Measurements from ENCODE around the gene LTO1.
"Not testable (repeated sequence)": the region's sequence is repeated elsewhere in the genome, so short reads cannot be mapped to it uniquely, and the experiment has no call there.

The LTO1 gene

DNA sequence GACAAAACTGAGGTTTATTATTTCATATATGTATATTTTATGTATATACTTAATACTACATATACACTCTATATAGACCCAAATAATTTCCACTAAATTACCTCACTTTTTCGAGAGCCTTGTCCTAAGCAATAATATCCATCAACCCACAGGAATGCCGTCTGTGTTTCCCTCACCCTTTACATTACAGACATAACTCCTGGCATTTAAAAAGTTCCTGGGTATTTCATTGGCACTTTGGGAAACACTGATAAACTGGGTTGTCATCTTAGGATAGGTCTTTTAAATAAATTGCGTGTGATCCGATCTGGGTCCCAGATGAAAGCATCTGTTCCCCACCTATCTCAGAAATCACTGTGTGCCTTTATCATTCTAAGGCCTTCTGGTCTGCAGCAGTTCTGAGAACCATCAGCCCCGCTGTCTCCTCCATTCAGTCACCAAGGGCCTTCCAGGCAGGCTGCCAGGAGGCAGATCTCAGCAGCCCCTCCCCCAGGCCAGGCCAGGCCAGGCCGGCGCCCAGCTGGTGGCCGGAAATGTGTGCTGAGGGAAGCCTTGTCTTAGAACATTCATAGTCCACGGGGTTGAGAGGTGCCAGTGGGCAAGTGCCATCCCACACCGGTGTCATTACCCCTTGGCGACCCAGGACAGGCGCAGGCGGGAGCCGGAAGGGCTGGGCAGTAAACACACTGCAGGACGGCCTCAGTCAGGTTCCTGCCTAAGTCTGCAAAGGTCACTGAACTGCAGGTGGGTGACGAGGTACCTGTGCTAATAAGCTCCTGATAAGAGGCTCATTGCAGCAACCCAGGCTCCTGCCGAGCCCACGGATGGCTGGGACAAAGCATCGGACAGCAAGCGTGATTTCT lies 25.4 kb upstream of the LTO1 start:
- no peak for DNase-seq

DNA sequence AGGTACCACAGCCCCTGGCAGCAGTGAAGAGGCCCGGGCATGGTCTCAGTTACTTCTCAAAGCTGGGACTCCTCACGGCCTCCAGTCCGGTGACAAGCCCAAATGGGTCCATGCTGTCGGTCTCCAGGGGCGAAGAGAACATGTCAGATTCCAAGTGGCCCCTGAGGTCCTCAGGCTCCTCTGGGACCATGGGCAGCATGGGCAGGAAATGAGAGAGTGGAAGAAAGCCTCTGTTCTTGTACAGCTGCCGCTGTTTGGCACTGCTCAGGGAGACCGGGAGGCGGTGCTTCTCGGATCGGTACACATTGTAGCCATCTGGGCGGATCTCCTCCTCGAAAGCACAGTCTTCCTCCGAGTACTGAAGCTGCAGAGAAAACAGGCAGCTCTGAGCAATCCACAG lies 24.1 kb upstream of the LTO1 start:
- DNase-seq = no peak

DNA sequence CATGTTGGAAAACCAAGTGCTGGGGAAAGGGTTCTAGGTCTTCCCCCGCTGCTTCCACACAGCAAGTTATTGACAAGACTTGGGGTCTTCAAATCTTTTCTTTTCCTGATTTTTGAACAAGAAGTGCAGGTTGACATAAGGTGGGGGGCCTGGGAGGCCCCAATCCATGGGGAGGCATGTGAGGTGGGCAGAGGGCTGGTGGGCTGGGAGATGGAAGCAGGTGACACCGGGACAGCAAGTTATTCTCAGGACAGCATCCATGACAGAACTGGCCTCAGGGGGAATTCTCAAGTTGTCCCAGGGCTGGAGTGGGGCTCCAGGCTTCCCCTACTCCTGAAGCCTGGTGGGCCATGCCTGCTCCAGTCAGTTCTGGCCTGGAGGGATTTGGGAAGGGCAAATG lies 23.2 kb upstream of the LTO1 start:
- DNase-seq = no peak

DNA sequence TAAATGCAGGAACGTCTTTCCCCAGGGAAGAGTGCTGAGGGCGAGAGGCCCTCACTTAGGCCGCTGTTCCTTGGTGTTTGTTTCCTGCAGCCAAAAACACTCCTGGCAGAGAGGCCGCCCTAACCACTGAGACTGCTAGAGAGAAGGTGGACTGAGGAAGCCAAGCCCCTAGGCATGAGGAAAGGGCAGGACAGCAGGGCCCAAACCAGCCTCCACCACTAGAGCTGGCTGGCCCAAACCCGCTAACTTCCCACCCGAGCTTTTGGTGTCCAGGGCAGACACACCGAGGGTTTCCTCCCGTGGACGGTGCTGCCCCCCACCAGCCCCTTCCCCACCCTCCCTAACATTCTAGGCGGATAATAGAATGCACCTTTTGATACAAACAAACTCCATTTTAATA lies 22.7 kb upstream of the LTO1 start:
- DNase-seq = no peak

DNA sequence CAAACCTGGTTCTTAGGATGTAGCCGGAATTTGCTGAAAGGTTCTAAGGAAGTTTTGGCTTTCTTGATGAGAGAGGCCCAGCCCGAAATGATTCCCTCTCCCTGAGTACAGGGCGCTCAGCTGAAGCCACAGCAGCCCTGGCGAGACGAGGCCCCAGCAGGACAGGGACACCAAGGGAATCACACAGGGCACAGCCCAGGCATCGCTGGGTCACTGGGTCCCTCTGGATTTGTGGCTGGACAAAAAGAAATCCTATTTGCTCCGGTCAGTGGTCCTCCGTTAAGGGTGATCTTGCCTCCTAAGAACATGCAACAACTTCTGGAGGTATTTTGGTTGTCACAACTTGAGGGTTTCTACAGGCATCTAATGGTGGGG lies 22.3 kb upstream of the LTO1 start:
- no peak for DNase-seq

DNA sequence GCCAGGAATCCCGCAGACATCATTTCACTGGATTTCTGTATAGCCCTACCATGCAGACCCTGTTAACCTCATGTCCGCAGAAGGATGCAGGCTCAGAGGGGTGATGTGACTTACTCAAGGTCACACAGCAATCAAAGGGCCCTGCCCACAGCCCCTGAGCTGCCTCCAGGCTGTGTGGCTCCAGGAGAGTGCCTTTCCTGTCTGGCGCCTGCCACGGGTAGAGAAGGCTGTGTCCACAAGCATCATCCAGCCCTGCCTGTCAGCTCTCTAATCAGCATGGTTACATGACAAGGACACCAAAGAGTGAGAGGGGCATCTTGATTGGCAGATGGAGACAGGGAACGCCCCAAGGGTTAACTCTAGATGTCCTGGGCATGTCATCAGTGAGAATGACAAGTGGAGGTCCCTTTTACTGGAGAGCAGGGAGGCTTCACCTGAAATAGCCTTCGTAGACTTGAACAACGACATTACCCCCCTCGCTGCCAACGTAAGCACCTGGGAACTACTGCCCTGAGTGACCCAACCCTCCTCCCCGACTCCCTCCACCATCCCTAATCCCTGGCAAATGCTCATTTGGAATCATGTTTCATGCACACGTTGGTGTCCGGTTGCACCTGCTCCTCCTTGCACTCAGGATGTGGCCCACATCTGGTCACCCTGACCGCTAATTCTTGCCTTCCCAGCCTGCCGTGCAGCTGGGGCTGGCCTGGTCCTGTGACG lies 21.8 kb upstream of the LTO1 start:
- DNase-seq = no peak

DNA sequence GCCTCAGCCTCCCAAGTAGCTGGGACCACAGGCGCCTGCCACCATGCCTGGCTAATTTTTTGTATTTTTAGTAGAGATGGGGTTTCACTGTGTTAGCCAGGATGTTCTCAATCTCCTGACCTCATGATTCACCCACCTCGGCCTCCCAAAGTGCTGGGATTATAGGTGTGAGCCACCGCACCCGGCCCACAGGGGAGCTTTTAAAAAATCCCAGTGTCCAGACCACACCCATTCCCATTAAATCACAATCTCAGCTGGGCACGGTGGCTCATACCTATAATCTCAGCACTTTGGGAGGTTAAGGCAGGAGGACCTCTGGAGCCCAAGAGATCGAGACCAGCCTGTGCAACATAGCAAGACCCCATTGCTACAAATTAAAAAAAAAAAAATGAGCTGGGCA lies 20.8 kb upstream of the LTO1 start:
- not testable (repeated sequence) for DNase-seq

DNA sequence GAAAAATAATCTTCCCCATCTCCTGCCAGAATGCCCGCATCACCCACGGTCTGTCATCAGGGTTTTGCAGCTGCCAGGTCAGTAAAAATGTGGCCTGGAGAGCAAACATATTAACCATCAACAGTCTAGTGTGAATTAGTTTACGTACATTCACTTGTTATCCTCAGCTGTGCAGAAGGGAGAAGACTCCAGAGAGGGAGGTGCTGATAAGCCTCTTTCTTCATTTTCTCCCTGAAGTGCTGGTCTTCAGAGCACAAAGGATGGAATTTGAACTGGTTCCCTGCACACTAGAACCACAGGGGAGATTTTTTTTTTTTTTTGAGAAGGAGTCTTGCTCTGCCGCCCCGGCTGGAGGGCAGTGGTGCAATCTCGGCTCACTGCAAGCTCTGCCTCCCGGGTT lies 20.4 kb upstream of the LTO1 start:
- DNase-seq = no peak

DNA sequence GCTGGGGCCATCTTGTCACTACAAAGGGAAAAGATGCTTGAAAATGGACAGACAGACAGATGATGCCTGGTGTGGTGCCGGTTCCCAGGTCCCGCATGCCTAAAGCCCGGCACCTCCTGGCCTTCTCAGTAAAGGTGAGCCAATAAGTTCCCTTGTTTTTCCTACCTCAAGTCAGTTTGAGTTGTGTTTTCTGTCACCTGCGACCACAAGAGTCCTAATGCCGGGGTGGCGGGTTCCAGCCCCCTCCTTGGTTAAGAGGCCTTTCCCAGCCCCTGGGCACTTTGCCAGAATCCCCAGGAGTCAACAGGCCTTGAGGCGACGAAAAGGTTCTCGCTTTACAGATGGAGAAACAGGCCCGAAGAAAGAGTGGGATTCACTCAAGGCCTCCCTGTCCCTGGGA lies 19.6 kb upstream of the LTO1 start:
- no peak for DNase-seq

DNA sequence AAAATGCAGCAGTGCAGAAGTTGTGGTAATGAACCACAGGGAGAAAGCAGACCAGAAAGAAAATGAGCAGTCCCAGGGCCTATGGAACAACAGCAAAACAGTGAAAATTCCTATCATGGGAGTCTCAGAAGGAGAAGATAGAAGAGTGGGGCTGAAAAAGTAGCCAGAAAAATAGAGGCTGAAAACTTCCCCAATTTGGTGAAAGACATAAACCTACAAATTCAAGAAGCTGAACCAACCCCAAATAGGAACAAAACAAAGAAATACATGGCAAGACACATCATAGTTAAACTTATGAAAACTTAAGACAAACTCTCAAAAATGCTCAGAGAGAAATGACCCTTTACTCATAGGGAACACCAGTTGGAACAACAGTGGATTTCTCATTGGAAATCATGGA lies 17.3 kb upstream of the LTO1 start:
- DNase-seq = no peak

DNA sequence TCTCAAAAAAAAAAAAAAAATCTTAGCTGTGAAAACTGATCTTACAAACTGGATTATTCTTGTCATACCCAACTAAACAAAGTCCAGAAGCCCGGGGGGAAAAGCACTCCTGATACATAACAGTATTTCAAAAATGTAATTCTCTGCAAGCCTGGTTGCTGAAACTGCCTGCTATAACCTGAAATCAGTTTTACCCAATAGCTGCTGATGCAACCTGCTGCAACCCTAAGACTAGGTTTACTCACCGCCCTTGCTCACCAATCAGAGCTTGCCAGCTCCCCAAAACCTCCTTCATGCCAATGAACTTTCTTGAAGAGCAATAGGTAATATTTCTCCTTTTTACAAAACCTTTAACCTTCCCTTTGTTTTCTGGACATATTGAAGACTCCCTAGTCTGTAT lies 16.3 kb upstream of the LTO1 start:
- DNase-seq = no peak

DNA sequence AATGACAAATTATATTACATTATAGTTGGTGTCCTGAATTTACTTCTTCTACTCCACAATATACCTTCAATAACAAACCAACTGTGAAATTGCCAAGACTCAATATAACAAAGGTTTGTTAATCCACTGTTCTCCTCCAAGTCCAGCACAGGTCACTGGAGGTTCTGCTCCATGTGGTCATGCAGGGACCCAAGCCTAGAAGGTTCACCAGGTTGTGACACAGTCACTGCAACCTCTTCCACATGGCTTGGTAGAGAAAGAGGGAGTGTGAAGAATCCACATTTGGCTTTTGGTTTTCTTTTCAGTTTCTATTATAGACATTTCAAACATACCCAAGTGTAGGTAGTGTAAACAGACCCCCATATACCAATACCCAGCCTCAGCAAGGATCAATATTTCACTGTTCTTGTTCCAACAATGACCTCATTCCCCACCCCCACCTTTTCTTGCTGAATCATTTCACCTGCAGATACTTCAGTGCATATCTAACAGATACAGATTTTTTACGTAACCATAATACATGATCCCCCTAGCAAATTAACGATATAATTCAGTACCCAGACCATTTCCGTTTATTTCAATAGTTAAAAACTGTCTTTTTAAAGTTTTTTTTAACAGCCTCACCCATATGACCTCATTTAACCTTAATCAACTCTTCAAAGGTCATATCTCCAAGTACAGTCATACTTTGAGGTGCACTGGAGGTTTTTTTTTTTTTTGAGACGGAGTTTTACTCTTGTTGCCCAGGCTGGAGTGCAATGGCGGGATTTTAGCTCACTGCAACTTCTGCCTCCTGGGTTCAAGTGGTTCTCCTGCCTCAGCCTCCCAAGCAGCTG lies 14.5 kb upstream of the LTO1 start:
- no peak for DNase-seq

DNA sequence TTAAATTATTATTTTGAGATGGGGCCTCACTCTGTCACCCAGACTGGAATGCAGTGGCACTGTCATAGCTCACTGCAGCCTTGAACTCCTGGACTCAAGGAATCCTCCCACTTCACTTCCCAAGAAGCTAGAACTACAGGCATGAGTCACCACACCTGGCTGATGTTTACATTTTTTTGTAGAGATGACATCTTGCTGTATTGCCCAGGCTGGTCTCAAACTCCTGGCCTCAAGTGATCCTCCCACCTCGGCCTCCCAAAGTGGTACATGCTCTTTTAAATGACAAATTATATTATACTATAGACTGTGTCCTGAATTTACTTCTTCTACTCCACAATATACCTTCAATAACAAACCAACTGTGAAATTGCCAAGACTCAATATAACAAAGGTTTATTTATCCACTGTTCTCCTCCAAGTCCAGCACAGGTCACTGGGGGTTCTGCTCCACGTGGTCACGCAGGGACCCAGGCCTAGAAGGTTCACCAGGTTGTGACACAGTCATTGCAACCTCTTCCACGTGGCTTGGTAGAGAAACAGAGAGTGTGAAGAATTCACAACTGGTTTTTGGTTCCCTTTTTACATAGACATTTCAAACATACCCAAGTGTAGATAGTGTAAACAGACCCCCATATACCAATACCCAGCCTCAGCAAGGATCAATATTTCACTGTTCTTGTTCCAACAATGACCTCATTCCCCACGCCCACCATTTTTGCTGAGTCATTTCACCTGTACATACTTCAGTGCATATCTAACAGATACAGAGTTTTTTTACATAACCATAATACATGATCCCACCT lies 13.0 kb upstream of the LTO1 start:
- DNase-seq = not testable (repeated sequence)

DNA sequence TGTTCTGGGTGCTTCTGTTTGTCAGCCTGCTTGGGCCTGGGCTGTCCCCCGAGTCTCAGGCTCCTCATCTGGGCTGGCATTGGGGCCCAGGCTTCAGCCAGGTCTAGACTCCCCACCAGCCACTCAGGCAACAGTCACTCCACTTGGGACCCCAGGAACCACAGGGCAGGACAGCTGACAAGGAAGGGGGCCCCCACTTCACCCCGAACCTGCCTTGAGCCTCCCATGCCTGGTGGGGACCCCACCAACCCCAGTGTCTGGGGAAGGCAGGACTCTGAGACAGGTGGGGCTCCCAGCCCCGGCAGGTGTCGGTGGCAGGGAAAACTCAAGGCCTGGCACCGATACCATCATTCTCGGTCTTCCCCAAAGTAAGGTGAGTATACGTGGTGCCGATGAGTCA lies 11.7 kb upstream of the LTO1 start:
- no peak for DNase-seq

DNA sequence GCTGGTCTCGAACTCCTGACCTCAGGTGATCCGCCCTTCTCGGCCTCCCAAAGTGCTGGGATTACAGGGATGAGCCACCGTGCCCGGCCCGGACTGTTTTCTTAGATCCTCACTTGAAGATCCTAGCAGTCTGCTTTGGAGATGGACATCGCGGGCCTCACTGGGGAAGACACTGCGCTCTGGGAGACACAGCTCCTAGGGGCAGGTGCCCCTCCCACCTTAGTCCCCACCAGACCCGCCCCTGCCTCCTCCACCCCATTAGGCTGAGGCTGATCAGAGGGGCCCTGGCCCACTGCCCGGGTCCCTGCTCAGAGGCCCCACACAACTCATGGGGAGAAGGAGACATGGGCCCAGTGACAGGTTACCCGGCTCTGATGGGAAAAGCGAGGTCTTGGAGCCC lies 11.3 kb upstream of the LTO1 start:
- no peak for DNase-seq

DNA sequence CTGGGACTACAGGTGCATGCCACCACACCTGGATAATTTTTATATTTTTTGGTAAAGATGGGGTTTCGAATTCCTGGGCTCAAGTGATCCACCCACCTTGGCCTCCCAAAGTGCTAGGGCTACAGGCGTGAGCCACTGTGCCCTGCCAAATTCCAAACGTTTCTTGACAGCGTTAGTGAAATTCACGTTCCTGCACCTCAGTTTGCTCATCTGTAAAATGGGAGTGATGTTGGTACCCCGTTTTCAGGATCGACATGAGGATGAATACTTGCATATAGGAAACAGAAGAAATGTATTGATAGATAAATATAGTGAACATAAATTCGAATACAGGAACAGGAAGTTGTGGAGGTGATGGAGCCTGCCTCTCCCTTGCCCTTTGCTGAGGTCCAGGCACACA lies 10.2 kb upstream of the LTO1 start:
- DNase-seq = no peak

DNA sequence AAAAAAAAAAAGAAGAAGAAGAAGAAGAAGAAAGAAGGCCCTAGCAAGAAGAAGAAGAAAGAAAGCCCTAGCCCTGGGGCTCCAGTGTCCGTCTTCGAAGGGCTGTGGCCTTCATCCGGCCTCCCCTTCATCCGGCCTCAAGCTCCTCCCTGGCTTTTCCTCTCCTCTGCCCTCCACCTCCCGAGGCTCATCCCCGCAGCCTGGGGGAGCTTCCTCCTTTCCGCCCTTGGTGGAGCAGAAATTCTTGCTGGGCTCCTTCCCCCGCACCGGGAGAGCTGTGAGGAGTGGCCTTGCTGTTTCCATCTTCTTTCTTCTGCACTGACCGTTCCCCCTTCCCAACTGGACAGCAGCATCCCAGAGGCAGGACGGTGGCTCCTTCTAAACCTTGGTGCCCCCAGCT lies 9.5 kb upstream of the LTO1 start:
- DNase-seq = no peak

DNA sequence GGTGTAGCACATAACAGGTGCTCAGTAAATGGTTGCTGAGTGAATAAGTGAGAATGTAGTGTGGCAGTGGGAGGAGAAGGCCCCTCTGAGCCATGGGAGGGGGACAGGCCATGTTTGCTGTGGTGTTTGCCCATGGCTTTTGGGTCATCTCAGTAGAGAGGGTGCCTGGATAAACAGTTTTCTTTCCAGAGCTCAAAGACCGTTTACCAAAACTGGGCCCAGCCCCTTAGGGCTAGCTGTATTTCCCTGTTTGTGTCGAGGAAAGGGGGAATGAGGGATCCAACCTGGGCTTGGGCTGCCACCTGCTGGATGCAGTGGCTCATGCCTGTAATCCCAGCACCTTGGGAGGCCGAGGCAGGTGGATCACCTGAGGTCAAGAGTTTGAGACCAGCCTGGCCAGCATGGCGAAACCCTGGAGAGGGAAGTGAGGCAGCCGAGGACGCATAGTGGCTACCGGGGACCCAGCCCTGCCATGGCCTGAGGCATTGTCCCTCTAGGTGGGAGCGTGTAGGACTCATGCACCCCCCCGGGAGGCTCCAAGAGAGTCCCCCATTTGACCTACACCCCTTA lies 8.7 kb upstream of the LTO1 start:
- no peak for DNase-seq

DNA sequence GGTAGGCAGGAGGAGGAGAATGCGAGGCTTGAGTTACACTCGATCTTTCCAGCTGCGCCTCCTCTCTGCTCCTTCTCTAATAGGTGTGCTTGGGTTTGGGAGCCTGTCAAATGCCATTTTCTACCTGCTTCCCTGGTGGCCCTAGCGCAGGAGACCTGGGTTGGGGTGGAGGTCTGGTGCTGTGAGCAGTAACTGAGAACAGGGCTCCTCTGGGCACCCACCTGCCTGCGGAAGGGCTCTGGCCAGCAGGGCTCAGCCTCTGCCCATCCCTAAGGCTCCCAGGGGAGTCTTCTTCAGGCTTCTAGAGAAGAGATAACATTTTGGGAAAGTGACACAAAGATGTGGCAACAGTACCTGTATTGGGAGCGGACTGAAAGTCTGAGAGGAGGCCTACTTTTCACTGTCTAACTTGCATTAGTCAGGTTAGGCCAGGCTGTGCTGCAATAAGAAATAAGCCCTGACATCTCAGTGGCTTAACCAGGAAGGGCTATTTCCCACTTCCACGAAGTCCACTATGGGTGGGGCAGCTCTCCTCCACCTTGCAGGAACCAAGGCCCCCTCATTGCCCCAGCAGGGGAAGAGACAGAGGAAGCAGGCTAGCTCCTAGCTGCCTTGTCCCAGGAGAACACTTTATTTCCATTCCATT lies 7.7 kb upstream of the LTO1 start:
- no peak for DNase-seq

DNA sequence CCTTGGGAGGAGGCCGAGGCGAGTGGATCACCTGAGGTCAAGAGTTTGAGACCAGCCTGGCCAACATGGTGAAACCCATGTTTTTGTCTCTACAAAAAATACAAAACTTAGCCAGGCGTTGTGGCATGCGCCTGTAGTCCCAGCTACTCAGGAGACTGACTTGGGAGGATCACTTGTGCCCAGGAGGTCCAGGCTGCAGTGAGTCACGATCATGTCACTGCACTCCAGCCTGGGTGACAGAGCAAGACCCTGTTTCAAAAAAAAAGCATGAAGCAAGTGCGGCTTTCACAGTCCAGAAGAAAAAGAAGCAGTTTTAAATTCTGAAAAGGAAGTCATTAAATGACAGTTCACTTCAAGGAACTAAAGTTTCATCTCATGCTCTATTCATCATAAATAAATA lies 7.1 kb upstream of the LTO1 start:
- DNase-seq = no peak

DNA sequence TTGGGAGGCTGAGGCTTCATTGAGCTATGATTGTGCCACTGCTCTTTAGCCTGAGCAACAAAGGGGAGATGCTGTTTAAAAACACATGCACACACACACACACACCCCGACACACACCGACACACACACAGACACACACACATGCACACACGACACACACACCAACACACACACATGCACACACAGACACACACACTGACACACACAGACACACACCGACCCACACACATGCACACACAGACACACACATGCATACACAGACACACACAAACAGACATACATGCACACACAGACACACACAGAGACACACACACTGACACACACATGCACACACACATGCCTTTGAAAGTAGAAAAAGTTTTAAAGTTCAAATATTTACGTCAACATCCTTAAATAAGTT lies 5.5 kb upstream of the LTO1 start:
- DNase-seq = no peak

DNA sequence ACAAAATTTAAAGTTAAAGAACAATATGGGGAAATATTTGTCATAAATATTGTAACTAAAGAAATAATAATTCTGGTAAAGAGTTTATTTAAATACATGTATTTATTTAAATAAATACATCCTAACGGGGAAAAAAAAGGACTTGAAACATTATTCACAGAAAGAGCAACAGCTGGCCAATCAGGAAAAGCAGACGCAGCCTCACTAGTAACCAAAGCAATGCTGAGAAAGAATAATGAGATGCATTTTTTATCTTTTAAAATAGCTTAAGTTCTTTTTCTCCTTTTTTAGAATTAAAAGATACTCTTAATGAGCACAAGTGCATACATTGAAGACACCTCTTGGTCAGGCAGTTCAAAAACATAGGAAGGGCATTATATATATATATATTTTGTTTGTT lies 2.6 kb upstream of the LTO1 start:
- no peak for DNase-seq

Data from activated CD4-positive, CD25-positive, alpha-beta regulatory T cell (primary cell).